GM06990 (cell line): ENCODE measurements around the gene LPCAT1.

Experiments used
- DNase-seq: peaks from one replicate; pipeline ENCODE4 v3.0.0-alpha.2; 2011; ENCODE audit not compliant: insufficient read length; ENCODE audit errors: extremely low read depth
- H3K27me3 ChIP-seq: replicated peaks from 2 replicates; pipeline ENCODE4 v1.6.0; 2011; ENCODE audit warnings: low read length; ENCODE audit not compliant: control insufficient read depth, insufficient read depth
- H3K36me3 ChIP-seq: 2 replicates; pipeline ENCODE4 v1.5.1; 2011; ENCODE audit warnings: low read length; ENCODE audit not compliant: control insufficient read depth, insufficient read depth
- H3K4me3 ChIP-seq: replicated peaks from 2 replicates; pipeline ENCODE4 v1.5.1; 2011; ENCODE audit warnings: low read depth, mild to moderate bottlenecking, control low read depth, low read length
- CTCF ChIP-seq: IDR thresholded peaks from 2 replicates; pipeline ENCODE4 v1.5.1; 2011; ENCODE audit warnings: low read length, control low read depth, mild to moderate bottlenecking, inconsistent platforms; ENCODE audit not compliant: insufficient read depth, poor library complexity, severe bottlenecking

LPCAT1 gene

GRCh38 chr5:1555011-1555807 is 31.4 kb upstream of the LPCAT1 start:
- Histone ChIP-seq H3K27me3 (no peaks in the 10 kb centered on the region; the same call in 1 of the 2 replicates), H3K4me3 (no peak overlapping the region)
- DNase-seq, result no peak

GRCh38 chr5:1554410-1554967 is 30.7 kb upstream of the LPCAT1 start:
- TF ChIP-seq CTCF, result no peak
- DNase-seq, result no peak
- Histone ChIP-seq H3K27me3 (no peaks in the 10 kb centered on the region; the same call in 1 of the 2 replicates), H3K36me3 (no peaks in the 10 kb centered on the region), H3K4me3 (no peak overlapping the region)

More at GRCh38 chr5:1555011-1555807, 31.4 kb upstream of the LPCAT1 start:
- no peak for TF ChIP-seq CTCF
- H3K36me3 ChIP-seq, result no peaks in the 10 kb centered on the region

GRCh38 chr5:1553539-1554409 is 30.0 kb upstream of the LPCAT1 start:
- no peak for TF ChIP-seq CTCF
- Histone ChIP-seq H3K36me3 (no peaks in the 10 kb centered on the region), H3K27me3 (no peaks in the 10 kb centered on the region; the same call in 1 of the 2 replicates), H3K4me3 (no peak overlapping the region)
- no peak for DNase-seq

- no peaks in the 10 kb centered on the region; the same call in 1 of the 2 replicates for H3K27me3 ChIP-seq
- TF ChIP-seq CTCF, result no peak
- H3K36me3 ChIP-seq, result no peaks in the 10 kb centered on the region
- no peak overlapping the region for H3K4me3 ChIP-seq
- DNase-seq, result no peak
Observed at GRCh38 chr5:1552521-1553255, 28.9 kb upstream of the LPCAT1 start.
